ENCODE measurements around the gene MYOZ2. TPM values are rescaled to one million over a fixed set of nuclear protein-coding genes. Genes with fewer than 3 reads are reported as not detected.
A peak's percentile ranks its signal among the peaks of the same experiment; 100 is the strongest.

The MYOZ2 gene
- total and polyA plus RNA-seq, 2 experiments from 2014 or later: 18.0 to 54.0 TPM

- H3K36me3 ChIP-seq: no peaks in the 10 kb centered on the region
- H3K4me1 ChIP-seq (ENCODE audit: low read depth): peaks cover 36% of the 10 kb centered on the region
- H3K27me3 ChIP-seq: no peaks in the 10 kb centered on the region
- no peak overlapping the region for H3K4me3 ChIP-seq
- H3K9me3 ChIP-seq (ENCODE audit: low read depth): no peaks in the 10 kb centered on the region
- peak in 1 of 2 donors; percentile 51 for DNase-seq (ENCODE audit: low read depth in 1 of 2, low spot score in 1 of 2)
- H3K27ac ChIP-seq: no peak overlapping the region
- TF ChIP-seq CTCF (IDR thresholded peaks at IDR 0.05; ENCODE audit: low read depth, low read length): no peak
Observed at GRCh38 chr4:119210775-119211174, 75.1 kb downstream of the MYOZ2 start.

GRCh38 chr4:119211867-119212233 is 76.2 kb downstream of the MYOZ2 start:
- Histone ChIP-seq H3K36me3 (no peaks in the 10 kb centered on the region), H3K4me1 (ENCODE audit: low read depth) (peaks cover 31% of the 10 kb centered on the region), H3K27ac (peak overlapping the region; percentile 83), H3K27me3 (no peaks in the 10 kb centered on the region), H3K4me3 (peak overlapping the region; percentile 73), H3K9me3 (ENCODE audit: low read depth) (no peaks in the 10 kb centered on the region)
- no peak for TF ChIP-seq CTCF (IDR thresholded peaks at IDR 0.05; ENCODE audit: low read depth, low read length)
- no peak for DNase-seq (ENCODE audit: low read depth in 1 of 2, low spot score in 1 of 2)

GRCh38 chr4:119212234-119212963 is 76.8 kb downstream of the MYOZ2 start, which contains the start of gene USP53:
TSS of gene USP53 (plus strand) at chr4:119212713. CDS start at chr4:119239760, 27,047 bp downstream.
- Histone ChIP-seq H3K4me1 (ENCODE audit: low read depth) (peaks cover 29% of the 10 kb centered on the region), H3K27ac (peak within 1 kb of the TSS; percentile 91), H3K36me3 (no peaks in the 10 kb centered on the region), H3K4me3 (peak within 1 kb of the TSS; percentile 73), H3K27me3 (no peaks in the 10 kb centered on the region), H3K9me3 (ENCODE audit: low read depth) (no peaks in the 10 kb centered on the region)
- peak; percentile 99 for DNase-seq (ENCODE audit: low read depth in 1 of 2, low spot score in 1 of 2)
- TF ChIP-seq CTCF (IDR thresholded peaks at IDR 0.05; ENCODE audit: low read depth, low read length): no peak

GRCh38 chr4:119212964-119213606 is 77.5 kb downstream of the MYOZ2 start:
- Histone ChIP-seq H3K9me3 (ENCODE audit: low read depth) (no peaks in the 10 kb centered on the region), H3K27ac (peak overlapping the region; percentile 91), H3K27me3 (no peaks in the 10 kb centered on the region), H3K4me1 (ENCODE audit: low read depth) (peaks cover 34% of the 10 kb centered on the region), H3K4me3 (peak overlapping the region; percentile 73), H3K36me3 (no peaks in the 10 kb centered on the region)
- peak; percentile 91 to 95 for DNase-seq (ENCODE audit: low read depth in 1 of 2, low spot score in 1 of 2)
- TF ChIP-seq CTCF (IDR thresholded peaks at IDR 0.05; ENCODE audit: low read depth, low read length): peak; percentile 45

GRCh38 chr4:119218093-119218492 is 82.5 kb downstream of the MYOZ2 start:
- Histone ChIP-seq H3K4me1 (ENCODE audit: low read depth) (peaks cover 36% of the 10 kb centered on the region), H3K36me3 (peaks cover 11% of the 10 kb centered on the region), H3K27me3 (no peaks in the 10 kb centered on the region), H3K9me3 (ENCODE audit: low read depth) (no peaks in the 10 kb centered on the region), H3K4me3 (no peak overlapping the region), H3K27ac (peak overlapping the region; percentile 68)
- DNase-seq (ENCODE audit: low read depth in 1 of 2, low spot score in 1 of 2): no peak
- TF ChIP-seq CTCF (IDR thresholded peaks at IDR 0.05; ENCODE audit: low read depth, low read length): no peak

Measured in cardiac muscle cell (in vitro differentiated cells and primary cell).